ENCODE data around the gene MCRIP2.

MCRIP2 gene

DNA sequence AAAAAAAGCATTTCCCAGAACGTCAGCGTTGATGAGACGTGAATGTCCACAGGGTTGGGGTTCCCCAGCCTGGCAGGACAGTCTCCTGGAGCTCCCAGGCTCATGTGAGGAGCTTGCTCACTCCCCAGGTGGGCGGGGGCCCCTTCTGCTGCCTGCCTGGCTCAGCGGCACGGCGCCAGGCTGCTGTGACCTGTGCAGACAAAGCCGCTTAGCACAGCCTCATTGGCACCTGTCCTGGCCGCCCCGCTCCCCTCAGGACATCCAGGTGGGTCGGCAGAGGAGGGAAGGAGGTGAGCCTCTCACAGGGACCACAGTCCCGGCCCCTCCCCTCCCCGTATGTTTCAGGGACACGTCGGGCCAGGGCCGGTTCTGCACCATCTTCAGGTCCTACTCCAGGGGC lies 23.8 kb upstream of the MCRIP2 start:
- no peak for DNase-seq

DNA sequence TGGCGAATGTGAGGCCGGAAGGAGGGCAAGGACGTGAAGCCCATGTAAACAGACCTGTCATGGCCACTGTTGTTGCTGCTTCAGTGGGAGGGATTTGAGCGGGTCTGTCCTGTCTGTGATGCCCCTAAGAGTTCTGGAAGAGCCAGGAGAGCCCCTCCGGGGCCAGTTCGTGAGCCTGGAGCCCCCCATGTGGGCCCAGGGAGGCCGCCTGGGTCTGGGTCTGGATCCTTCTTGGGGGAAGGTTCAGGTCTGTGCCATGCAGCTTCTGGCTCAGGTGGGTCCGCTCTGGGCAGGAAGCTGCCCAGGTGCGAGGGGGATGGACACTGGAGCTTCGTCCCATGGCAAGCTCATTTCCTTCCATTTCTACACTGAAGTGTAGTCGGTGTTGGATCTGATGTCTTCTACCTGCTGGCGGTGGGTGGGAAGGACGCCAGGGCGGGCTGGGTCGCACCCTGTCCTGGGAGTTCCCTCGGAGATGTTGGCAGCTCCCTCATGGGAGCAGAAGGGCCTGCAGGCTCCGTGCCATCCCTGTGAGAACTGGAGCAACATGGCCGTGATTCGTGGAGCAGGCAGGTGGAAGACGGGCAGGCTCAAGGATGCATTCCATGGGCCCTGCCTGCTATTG lies 22.0 kb upstream of the MCRIP2 start:
- no peak for DNase-seq

DNA sequence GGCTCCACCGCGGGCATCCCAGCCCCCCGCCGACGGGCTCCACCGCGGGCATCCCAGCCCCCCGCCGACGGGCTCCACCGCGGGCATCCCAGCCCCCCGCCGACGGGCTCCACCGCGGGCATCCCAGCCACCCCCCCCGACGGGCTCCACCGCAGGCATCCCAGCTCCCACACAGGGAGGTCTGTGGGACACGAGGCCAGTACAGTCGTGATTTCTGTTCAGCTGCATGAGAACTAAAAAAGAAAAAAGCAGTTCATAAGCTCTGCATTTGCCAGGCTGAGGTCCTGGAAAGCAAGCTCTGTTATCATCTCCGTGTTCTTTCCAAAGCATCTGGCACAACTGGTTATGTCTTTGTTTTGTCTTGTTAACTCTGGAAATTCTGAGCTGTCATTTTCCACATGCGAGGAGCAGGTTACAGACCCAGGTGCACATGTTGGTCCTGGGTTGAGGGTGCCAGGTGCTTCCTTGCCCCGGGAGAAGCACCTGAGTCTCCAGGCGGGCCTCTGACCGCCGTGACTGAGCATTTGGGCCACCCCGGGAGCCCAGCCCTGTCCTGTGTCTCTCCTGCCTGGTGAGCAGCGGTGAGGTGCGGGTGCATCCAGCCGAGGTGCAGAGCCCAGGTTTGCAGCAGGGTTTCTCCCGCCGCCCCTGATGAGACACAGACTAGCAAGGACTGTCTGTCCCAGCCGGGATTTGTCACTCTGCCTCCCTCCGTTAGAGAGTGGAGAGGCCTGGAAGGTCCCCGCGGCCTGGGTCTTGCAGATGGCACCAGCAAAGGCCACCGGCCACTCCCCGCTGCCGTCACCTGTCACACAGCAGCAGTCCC lies 20.7 kb upstream of the MCRIP2 start:
- DNase-seq = no peak

DNA sequence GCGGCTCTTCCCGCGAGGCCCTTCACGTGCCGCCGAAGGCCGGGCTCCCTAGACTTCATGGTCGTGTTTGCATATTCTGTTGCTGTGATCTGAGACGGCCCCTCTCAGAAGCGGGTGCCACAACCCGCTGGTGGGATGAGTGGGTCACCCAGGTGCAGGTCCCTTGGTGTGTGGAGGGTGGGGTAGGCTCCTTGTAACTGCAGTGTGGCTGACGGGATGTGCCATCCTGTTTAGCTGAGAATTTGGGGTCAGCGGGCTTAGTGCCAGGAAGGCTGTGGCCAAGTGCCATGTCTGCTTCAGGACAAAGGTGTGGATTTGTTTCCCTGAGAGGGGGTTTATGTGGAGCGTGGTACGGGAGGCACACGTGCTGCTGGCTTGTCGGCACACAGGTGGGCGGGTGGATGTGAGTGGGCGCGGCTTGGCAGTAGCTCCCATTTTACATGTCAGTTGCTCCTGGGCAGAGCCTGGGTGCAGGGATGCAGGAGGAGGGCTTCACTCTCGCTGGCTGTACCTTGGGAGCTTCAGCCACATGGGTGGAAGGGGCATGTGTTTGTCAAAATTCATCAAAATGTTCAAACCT lies 20.0 kb upstream of the MCRIP2 start:
- DNase-seq = no peak

DNA sequence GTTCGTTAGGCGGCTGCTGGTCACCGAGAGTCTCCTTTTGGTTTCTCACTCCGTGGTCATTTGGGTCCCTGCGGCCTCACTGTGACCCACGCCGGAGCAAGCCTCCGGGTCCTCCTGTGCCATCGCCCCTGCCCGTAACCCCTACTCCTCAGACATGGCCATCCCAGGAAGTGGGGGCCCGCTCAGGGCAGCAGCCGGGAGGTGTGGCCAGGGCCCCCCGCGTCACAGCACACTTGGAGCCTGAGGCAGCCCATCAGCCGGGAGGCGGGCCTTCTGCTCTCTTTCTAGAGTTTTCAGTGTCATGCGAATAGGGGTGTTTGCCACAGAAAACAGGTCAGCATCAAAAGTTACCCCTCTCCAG lies 18.7 kb upstream of the MCRIP2 start:
- DNase-seq = no peak

DNA sequence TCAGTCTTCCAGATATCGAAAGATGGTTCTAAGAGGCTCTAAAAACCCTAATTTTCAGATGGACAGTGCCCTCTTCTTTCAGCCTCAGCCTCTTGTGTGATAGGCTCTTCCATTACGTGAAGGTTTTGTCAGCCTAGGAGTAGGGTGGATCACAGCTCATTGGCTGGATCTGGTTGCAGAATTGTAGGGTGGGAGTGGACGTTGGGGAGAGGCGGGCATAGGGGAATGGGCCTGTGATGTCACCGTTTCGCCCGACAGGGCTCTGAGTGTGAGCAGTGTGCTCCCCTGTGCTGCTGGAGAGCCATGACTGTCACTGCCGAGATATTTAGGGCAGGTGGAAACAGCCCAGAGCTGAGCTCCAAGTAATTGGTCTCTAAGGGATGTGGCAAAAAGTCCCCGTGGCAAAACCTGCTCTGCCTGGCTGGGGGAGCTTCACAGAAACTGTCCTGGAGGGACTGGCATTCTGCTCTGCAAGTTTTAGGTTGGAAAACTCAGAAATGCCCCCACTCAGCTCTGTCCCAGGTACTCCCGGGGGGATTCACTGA lies 17.0 kb upstream of the MCRIP2 start:
- no peak for DNase-seq

DNA sequence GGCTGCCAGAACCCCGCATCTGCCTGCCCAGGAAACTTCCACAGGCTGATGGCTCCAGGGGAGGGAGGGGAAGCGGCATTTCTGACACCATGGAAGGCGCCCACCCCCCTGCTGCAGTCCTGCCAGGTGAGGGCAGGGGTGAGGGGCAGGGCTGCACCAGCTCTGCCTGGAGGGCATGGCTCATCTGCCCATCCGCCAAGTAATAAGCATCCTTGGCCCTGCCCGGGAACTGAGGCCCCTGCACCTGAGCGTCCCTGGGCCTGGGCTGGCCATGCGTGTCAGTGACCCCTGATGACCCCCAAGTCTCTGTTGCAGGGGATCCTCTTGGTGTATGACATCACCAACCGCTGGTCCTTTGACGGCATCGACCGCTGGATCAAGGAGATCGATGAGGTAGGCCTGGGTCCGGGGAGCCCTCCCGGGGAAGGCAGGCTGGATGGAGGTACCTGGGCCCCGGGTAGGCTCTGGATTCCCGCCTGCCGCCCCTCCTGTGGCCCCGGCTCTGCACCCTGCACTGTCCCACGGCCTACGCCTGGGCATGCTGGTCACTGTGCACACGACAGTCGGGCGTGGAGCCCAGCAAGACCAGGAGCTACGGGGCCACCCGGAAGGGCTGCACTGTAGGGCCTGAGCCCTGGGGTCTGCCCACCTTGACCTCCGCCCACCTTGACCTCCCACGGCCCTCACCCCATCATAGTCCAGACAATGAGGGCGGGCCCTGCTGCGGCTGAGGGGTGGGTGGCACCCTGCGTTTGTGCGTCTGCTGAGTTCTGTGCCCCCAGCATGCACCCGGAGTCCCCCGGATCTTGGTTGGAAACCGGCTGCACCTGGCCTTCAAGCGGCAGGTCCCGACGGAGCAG lies 16.3 kb upstream of the MCRIP2 start:
- DNase-seq = no peak

DNA sequence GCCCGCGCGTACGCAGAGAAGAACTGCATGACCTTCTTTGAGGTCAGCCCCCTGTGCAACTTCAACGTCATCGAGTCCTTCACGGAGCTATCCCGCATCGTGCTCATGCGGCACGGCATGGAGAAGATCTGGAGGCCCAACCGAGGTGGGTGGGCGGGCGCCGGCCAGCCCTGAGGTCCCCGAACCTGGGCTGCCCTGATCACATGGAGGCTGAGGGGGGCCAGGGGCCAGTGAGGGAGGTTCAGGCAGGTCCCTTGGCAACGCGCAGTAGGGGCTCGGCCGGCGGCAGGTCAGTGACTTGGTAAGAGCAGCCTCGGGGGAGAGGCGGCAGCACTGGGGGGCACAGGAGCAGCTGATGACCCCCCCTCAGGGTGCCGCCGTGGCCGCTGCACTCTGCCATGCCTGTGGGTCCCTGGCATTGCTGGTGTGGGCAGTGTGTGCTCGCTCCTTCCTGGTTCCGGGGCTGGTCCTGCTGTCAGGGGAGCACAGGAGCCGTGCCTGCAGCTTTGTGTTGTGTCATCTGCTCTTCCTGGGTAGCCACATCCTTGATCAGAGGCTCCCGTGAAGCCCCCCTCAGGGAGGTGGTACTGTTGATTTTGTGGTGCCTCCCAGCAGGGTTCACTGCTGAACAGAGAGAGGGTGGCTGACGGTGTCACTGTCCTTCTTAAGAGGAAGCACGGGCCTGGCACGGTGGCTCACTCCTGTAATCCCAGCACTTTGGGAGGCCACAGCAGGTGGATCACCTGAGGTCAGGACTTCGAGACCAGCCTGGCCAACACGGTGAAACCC lies 15.5 kb upstream of the MCRIP2 start:
- no peak for DNase-seq

DNA sequence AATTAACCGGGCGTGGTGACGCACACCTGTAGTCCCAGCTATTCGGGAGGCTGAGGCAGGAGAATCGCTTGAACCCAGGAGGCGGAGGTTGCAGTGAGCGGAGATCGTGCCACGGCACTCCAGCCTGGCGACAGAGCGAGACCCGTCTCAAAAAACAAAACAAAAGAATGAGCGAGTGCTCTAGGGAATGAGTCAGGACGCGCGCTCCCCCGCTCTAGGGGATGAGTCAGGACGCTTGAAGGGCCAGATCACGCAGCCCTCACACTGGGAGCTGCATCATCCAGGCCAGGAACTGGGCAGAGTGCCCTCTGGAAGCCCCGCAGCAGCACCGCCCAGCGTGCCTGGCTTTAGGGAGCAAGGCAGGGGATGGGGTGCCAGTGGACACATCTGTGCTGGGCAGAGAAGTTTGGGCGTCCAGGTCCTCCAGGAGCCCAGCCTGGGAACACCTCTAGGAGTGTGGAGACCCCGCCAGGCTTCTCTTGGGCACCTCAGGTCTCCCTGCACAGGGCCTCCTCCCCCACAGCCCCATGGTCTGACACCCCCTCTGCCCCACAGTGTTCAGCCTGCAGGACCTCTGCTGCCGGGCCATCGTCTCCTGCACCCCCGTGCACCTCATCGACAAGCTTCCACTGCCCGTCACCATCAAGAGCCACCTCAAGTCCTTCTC lies 14.7 kb upstream of the MCRIP2 start:
- no peak for DNase-seq

DNA sequence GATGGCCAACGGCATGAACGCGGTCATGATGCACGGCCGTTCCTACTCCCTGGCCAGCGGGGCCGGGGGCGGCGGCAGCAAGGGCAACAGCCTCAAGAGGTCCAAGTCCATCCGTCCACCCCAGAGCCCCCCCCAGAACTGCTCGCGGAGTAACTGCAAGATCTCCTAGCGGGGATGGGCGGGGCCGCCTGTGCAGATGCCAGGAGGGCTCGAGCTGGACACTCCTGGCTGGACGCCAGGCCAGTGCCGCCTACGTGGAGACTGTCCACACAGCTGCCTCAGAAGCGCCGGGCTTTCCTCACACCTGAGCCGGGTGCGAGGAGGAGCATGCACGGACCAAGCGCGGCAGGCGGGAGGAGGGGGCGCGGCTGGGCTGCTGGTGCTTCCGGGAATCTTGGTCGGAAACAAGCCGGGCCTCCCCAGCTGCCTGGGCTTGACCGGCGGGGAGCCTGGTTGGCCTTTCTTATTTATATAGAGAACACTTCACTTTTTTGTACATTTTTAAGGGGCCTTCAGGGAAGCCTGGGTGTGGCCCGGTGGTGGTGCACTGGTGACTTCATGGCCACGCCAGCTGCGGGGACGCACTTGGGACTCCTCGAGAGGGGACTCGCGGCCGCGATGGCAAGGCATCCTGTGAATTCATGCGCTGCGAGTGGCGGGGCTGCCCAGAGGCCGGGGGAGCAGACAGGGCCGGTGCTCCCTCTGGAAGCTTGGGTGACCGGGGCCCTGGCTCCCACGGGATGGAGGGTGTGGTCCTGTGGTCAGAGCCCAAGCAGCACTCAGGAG lies 14.0 kb upstream of the MCRIP2 start:
- DNase-seq = no peak

DNA sequence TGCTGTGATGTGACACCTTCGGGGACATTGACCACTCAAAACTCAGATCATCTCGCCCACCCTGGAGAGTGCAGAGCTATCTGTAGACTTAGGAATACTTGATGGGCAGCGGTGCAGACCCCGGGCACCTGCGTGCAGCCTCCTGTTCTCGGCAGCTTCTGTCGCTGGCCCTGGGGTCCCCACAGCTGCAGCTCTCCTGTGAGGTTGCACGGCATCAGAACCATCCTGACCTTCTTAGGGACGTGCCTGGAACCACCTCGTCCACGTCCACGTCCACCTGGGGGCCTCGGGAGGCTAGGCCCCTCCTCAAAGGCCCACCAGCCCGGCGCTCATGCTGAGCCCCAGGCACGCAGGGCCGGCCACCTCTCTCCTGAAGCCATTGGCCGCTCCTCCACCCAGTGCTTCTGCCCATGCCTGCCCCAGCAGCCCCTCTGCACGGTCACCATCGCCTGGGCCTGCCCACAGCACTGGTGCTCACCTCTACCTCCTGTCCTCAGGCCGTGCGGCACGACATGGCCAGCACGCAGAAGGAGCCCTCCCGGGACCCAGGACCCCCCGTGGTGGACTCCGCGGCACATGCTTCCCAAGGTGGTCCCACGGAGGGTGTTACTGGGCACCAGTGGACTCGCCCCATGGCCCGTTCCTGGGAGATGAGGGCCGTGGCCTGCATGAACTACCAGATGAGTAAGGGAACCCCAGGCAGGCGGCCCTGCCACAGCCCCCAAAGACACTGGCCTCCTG lies 13.1 kb upstream of the MCRIP2 start:
- no peak for DNase-seq

DNA sequence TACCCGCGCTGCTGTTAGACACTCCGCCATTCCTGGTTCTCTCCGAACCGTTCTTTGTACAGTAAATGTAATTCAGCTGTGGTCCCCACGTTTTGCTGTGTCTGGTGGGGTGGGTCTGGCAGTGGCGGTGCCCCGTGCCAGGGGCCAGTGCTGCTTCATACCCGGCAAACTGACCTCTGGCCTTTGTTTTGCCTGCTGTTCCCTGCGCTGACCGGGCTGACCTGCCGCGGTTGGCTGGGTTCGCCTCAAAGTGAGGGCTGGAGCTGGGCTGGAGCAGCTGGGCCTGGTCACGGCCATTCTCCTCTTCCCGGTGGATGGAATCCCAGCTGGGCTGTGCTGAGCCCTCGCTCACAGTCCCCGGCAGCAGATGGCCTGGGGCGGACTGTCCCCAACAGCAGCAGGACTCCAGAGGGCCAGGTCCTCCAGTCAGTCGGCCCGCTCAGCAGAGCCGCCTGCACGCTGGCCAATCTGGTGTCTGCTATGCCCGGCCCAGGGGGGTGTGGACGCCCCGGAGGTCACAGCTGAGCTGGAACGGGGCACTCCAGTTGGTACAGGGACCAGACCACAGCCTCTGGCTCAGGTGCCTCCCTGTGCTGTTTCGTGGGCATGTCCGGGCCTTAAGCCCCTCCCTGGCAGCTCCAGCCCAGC lies 12.3 kb upstream of the MCRIP2 start:
- DNase-seq = no peak

DNA sequence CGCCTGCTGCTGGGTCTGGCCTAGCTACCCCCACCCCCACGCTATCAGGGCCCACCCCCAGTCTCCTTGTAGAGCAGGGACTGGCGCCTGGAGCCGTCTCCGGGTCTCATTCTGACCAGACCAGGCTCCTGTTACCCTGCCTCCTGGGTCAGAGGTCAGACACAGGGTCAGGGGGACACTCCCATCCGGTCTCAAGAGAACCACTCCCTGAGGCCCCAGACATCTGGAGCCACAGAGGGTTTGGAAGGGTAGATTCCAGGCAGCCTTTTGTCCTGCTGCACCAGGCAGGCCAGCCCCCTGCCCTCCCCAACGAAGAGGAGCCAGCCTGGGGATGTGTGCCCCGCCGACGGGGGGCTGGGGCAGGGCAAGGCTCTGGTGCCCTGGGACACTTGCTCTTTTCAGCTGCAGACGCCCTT lies 11.8 kb upstream of the MCRIP2 start:
- DNase-seq = no peak

DNA sequence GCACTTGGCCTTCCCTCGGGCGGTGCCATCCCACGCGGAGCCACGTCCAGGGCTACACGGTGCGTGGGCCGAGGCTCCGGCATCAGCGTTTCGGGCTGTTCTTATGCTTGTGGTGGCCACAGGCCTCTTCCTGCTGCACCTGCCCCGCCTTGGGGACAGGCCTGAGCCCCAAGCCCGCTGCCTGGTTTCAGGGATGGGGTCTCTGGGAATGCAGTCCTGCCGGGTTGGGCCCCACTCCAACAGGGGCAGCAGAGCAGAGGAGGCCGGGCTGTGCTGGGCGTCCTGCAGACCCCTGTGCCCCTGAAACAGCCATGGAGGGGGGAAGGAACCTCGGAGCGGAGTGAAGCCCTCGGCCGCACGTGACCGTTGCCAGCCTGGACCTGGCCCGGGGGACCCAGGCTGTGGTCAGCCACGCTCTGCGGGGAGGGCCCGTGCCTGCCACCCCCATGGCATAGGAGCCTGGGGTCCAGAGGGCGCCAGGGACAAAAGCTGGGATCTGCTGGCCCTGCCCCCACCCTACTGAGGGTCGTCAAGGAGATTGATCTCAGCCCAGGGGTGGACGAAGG lies 11.3 kb upstream of the MCRIP2 start:
- DNase-seq = no peak

DNA sequence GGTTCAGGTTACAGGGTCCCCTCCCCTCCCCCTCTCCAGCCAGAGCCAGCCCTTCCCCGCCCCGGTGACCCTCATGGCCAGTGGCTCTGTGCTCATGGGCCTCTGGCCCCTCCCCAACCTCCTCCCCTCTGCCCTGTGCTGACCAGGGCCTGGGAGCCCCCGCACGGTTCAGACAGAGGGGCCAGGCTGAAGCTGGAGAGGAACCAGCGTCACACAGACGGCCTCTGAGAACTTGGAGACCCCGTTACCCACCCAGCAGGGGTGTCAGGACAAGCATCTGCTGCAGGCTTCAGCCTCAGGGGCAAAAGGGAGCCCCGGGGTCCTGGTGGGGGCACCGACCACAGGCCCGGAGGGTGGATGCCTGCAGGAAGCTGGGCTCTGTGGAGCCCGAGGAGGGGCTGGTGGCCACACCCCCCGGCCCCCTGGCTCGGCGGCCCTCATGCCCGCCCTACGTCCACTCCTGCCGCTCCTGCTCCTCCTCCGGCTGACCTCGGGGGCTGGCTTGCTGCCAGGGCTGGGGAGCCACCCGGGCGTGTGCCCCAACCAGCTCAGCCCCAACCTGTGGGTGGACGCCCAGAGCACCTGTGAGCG lies 10.7 kb upstream of the MCRIP2 start, which contains the start of gene WFIKKN1:
Gene WFIKKN1, plus strand, starts transcription at position 171 of the 591 bp plus-strand sequence. Its CDS starts 269 bp downstream, at position 440.
- no peak for DNase-seq

DNA sequence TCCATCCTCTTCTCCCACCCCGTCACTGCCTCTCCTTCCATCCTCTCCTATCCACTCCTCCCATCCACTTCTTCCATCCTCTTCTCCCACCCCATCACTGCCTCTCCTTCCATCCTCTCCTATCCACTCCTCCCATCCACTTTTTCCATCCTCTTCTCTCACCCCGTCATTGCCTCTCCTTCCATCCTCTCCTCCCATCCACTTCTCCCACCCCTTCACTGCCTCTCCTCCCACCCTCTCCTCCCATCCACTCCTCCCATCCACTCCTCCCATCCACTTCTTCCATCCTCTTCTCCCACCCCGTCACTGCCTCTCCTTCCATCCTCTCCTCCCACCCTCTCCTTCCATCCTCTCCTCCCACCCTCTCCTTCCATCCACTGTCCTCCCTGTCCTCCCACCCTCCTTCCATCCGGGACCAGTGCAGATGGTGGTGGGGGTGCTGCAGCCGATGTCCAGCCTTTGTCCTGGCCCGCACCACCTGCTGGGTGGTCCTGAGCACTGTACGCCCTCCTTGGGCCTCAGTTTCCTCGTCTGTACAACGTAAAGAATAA lies 9.7 kb upstream of the MCRIP2 start:
- no peak for DNase-seq

DNA sequence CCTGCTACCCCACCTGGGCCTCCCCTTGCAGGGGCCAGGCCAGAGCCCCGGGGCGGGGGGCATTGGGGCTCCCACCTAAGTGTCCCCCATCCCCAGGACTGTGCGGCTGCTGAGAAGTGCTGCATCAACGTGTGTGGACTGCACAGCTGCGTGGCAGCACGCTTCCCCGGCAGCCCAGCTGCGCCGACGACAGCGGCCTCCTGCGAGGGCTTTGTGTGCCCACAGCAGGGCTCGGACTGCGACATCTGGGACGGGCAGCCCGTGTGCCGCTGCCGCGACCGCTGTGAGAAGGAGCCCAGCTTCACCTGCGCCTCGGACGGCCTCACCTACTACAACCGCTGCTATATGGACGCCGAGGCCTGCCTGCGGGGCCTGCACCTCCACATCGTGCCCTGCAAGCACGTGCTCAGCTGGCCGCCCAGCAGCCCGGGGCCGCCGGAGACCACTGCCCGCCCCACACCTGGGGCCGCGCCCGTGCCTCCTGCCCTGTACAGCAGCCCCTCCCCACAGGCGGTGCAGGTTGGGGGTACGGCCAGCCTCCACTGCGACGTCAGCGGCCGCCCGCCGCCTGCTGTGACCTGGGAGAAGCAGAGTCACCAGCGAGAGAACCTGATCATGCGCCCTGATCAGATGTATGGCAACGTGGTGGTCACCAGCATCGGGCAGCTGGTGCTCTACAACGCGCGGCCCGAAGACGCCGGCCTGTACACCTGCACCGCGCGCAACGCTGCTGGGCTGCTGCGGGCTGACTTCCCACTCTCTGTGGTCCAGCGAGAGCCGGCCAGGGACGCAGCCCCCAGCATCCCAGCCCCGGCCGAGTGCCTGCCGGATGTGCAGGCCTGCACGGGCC lies 8.9 kb upstream of the MCRIP2 start:
- no peak for DNase-seq

Measured in activated naive CD4-positive, alpha-beta T cell treated with anti-CD3 and anti-CD28 coated beads, Interleukin-2, amount 50 U/mL, for 16 hours (primary cell).